Heart left ventricle (tissue), 16 donors: ENCODE data around the gene LGALS16. TPM values are rescaled to one million over a fixed set of nuclear protein-coding genes. Genes with fewer than 3 reads are reported as not detected.
"Not testable (repeated sequence)": the region's sequence is repeated elsewhere in the genome, so short reads cannot be mapped to it uniquely, and the experiment has no call there.

Experiments
- ATAC-seq, 4 donors: fragments of 200-7000 bp; cut with Tn5 transposase; one replicate each; pipeline ENCODE4 v1.9.1; 2020 to 2022; ENCODE audit warnings: moderate library complexity in 4 of 4, mild to moderate bottlenecking in 3 of 4, moderate number of reproducible peaks in 1 of 4
- DNase-seq, 5 donors: peaks; one replicate each; pipeline ENCODE4 v3.0.0-alpha.2; 2020
- H3K27ac ChIP-seq, 12 donors: fragments of 200-600 bp; sonication (generic) in 4 of 12; one replicate each; pipeline versions ENCODE4 v1.5.0 to v1.8.0; 2016 to 2022; ENCODE audit warnings: mild to moderate bottlenecking in 2 of 12
- H3K27me3 ChIP-seq, 9 donors: fragments of 200-600 bp; sonication (generic) in 2 of 9; one replicate each; pipeline versions ENCODE4 v1.5.1 to v1.8.0; 2016 to 2022; ENCODE audit warnings: mild to moderate bottlenecking in 3 of 9
- H3K36me3 ChIP-seq, 9 donors: fragments of 200-600 bp; sonication (generic) in 2 of 9; one replicate each; pipeline versions ENCODE4 v1.5.0 to v1.8.0; 2018 to 2022; ENCODE audit warnings: mild to moderate bottlenecking in 2 of 9
- H3K4me1 ChIP-seq, 12 donors: fragments of 200-600 bp; sonication (generic) in 4 of 12; one replicate each; pipeline versions ENCODE4 v1.5.0 to v1.8.0; 2016 to 2022; ENCODE audit warnings: mild to moderate bottlenecking in 3 of 12
- H3K4me3 ChIP-seq, 12 donors: fragments of 200-600 bp; sonication (generic) in 4 of 12; one replicate each; pipeline versions ENCODE4 v1.5.0 to v1.8.0; 2017 to 2022; ENCODE audit warnings: mild to moderate bottlenecking in 9 of 12, moderate library complexity in 4 of 12
- H3K9me3 ChIP-seq, 12 donors: fragments of 200-600 bp; sonication (generic) in 4 of 12; one replicate each; pipeline versions ENCODE4 v1.5.0 to v1.8.0; 2016 to 2022; ENCODE audit warnings: mild to moderate bottlenecking in 1 of 12
- POLR2A ChIP-seq, 2 donors: fragments of 450-650 bp; IDR thresholded peaks; one replicate each; pipeline ENCODE4 v1.6.1; 2017; ENCODE audit warnings: antibody characterized with exemption in 2 of 2, mild to moderate bottlenecking in 2 of 2, moderate library complexity in 2 of 2
- WGBS, 4 donors: extraction: QIAGEN DNeasy Blood & Tissue Kit in 2 of 4; methylation state at CpG; one replicate each; pipeline versions ENCODE4 v1.1.5 to v1.1.7; 2013 to 2018; 5-methylcytosine and 5-hydroxymethylcytosine counted together
- intact Hi-C, 10 donors: fragments of 100-400 bp; cut with DNase I; formaldehyde crosslinking; loops; one replicate each; pipeline versions ENCODE4 v1.11.1 to v1.14.2; 2022
- polyA plus RNA-seq, 2 donors: library from polyadenylated mRNA; stranded (reverse); fragments of 200-250 nt; gene quantifications; one replicate each; pipeline ENCODE4 v1.2.3, GENCODE V29; 2013
- total RNA-seq, 9 donors: library from RNA; depleted of rRNA in 2 of 9; stranded (reverse); fragments of >200 nt in 2 of 9; fragmentation: NEBNext Ultra II Directional in 3 of 9; extraction: Animal tissue kit (Norgen Biotek cat#: 25700) in 3 of 9; gene quantifications; one replicate each; pipeline versions ENCODE4 v1.1.0 to v1.2.4, GENCODE V29; 2016 to 2023
- TF ChIP-seq, protein P1 (sequence below), 12 donors: fragments of 200-600 bp; sonication (generic) in 4 of 12; IDR thresholded peaks; one replicate each; pipeline versions ENCODE4 v1.5.0 to v1.8.0; 2018 to 2022; ENCODE audit warnings: antibody characterized with exemption in 12 of 12, mild to moderate bottlenecking in 5 of 12
- donor health status: ischemic (EF 13 %, LVEDD 7.1; RV severe dilation, severe dysfunction).
- donor health status: healthy with polysubstance abuse.
- donor health status: DM: no; HTN: yes; CAD: no.
- donor health status: DM: no; HTN: no; CAD: no.
- donor health status: ischemic (EF 25% LVEDD 6.9; RV normal size, moderate dysfunction).
- donor health status: ischemic (EF 25% LVEDD 5.7; RV mildly dilated, moderate dysfunction).
- donor health status: healthy.
- donor health status: DM: yes; HTN: yes; CAD: no.
- donor health status: ischemic (EF 35%, LVEDD 5.7; RV mildly dilated, moderate dysfunction).
- donor health status: nonischemic (EF 11% LVEDD 7.7; RV severe dilation, severe dysfunction).
- donor health status: DM: yes; HTN: yes; CAD: no.
- donor health status: PGD.
- donor health status: ischemic (EF 29% LVEDD 5.4; RV normal size, mild dysfunction).
- donor health status: nonischemic (EF 23%, LVEDD 6.1; RV moderate dilation, normal function).

The LGALS16 gene
- total and polyA plus RNA-seq, 11 donors, result not detected

DNA sequence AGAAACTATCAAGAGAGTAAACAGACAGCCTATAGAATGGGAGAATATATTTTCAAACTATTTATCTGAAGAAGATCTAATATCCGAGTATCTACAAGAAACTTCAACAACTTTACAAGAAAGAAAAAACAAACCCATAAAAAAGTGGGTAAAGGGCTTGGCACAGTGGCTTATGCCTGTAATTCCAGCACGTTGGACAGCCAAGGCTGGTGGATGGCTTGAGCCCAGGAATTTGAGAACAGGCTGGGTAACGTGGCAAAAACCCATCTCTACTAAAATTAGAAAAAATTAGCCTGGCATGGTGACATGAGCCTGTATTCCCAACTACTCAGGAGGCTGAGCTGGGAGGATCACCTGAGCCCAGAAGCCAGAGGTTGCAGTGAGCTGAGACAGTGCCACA lies 7.8 kb upstream of the LGALS16 start:
- no peaks in the 10 kb centered on the region for H3K36me3 ChIP-seq
- no peak overlapping the region for H3K27ac ChIP-seq
- H3K9me3 ChIP-seq, result no peaks in the 10 kb centered on the region
- no peaks in the 10 kb centered on the region for H3K4me1 ChIP-seq
- no peak for ATAC-seq
- WGBS, 4 donors, result 35 to 42% (median 39%) methylated on average over 3 of the region's 3 CpGs
- DNase-seq, result no peak
- no peak overlapping the region for H3K4me3 ChIP-seq
- H3K27me3 ChIP-seq, result peaks cover 0 to 11% (median 0%) of the 10 kb centered on the region in 9 donors
- TF ChIP-seq, protein P1, sequence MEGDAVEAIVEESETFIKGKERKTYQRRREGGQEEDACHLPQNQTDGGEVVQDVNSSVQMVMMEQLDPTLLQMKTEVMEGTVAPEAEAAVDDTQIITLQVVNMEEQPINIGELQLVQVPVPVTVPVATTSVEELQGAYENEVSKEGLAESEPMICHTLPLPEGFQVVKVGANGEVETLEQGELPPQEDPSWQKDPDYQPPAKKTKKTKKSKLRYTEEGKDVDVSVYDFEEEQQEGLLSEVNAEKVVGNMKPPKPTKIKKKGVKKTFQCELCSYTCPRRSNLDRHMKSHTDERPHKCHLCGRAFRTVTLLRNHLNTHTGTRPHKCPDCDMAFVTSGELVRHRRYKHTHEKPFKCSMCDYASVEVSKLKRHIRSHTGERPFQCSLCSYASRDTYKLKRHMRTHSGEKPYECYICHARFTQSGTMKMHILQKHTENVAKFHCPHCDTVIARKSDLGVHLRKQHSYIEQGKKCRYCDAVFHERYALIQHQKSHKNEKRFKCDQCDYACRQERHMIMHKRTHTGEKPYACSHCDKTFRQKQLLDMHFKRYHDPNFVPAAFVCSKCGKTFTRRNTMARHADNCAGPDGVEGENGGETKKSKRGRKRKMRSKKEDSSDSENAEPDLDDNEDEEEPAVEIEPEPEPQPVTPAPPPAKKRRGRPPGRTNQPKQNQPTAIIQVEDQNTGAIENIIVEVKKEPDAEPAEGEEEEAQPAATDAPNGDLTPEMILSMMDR (IDR thresholded peaks at IDR 0.05), result no peak
- no peak for TF ChIP-seq POLR2A (IDR thresholded peaks at IDR 0.05)
- intact Hi-C loops, result no loop called here

DNA sequence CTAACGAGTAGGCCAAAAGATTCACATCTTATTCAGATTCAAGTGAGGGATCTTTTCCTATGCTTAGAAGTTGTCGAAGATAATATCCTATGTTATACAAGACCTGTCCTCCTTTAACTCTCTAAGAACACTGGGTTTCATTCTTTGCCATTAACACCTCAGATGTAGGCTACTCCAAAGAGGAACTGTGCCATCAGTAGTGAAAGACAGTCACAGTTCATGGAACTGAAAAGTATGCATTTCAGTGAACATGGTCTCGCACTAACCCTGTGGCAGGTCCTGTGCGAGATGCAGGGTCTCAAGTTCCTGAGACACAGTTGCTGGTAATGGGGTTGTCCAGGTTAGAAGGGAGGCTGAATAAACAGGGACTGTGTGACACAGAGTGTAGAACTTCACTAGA lies 4.1 kb downstream of the LGALS16 start:
- ATAC-seq, result no peak
- H3K4me1 ChIP-seq, result no peaks in the 10 kb centered on the region
- H3K9me3 ChIP-seq, result no peaks in the 10 kb centered on the region
- H3K4me3 ChIP-seq, result no peak overlapping the region
- peaks cover 0 to 22% (median 0%) of the 10 kb centered on the region in 9 donors for H3K27me3 ChIP-seq
- no peak for TF ChIP-seq POLR2A (IDR thresholded peaks at IDR 0.05)
- TF ChIP-seq, protein P1 (IDR thresholded peaks at IDR 0.05), result no peak
- DNase-seq, result no peak
- WGBS, 4 donors, result 66 to 76% (median 71%) methylated on average over 4 of the region's 4 CpGs
- H3K27ac ChIP-seq, result no peak overlapping the region
- intact Hi-C loops, result no loop called here
- no peaks in the 10 kb centered on the region for H3K36me3 ChIP-seq

DNA sequence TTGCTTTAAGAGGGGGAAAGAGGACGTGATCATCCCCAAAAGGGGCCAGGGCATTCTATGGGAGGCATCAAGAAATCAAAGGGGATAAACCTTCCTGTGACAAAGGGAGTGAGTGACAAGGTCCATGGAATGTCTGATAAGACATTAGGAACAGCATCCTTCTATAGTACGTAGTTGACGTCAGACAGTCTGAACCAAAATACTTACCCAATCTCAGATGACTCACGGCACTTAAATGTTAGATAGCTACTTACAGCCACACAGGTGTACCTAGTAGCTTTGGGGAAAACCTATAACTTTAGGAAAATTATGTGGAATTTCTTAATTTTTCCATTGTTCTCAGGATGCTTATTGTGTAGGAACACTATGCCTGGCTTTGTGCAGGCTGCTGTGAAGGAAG lies 4.9 kb downstream of the LGALS16 start:
- ATAC-seq (no peak), DNase-seq (no peak)
- peaks cover 0 to 22% (median 0%) of the 10 kb centered on the region in 9 donors for H3K27me3 ChIP-seq
- intact Hi-C loops, result no loop called here
- H3K27ac ChIP-seq, result no peak overlapping the region
- no peaks in the 10 kb centered on the region for H3K9me3 ChIP-seq
- TF ChIP-seq, protein P1 (IDR thresholded peaks at IDR 0.05), result no peak
- TF ChIP-seq POLR2A (IDR thresholded peaks at IDR 0.05), result no peak
- H3K4me1 ChIP-seq, result no peaks in the 10 kb centered on the region
- H3K36me3 ChIP-seq, result no peaks in the 10 kb centered on the region
- H3K4me3 ChIP-seq, result no peak overlapping the region
- WGBS, 4 donors, result 58 to 76% (median 71%) methylated on average over 4 of the region's 4 CpGs

DNA sequence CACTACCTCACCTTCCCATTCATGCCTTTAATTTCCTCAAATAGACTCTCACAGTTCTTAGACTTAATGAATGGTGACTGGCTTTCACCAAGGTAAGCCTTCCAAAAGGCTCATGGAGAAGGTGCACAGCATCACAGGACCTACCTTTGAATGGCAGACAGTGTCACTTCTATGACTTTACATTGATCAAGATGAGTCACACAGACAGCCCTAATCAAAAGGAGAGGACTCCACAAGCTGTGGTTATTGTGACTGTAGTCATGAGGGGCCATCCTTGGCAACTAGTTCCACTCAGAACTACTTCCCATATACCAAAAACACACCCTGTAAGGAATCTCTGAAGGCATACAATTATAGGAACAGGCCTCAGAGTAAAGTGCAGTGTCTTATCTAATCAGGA lies 5.9 kb downstream of the LGALS16 start:
- ATAC-seq (no peak), DNase-seq (no peak)
- intact Hi-C loops, result no loop called here
- Histone ChIP-seq H3K27ac (no peak overlapping the region), H3K27me3 (peaks cover 0 to 22% (median 0%) of the 10 kb centered on the region in 9 donors), H3K36me3 (no peaks in the 10 kb centered on the region), H3K4me1 (no peaks in the 10 kb centered on the region), H3K4me3 (no peak overlapping the region), H3K9me3 (no peaks in the 10 kb centered on the region)
- no peak for TF ChIP-seq POLR2A (IDR thresholded peaks at IDR 0.05)
- TF ChIP-seq, protein P1 (IDR thresholded peaks at IDR 0.05), result no peak

DNA sequence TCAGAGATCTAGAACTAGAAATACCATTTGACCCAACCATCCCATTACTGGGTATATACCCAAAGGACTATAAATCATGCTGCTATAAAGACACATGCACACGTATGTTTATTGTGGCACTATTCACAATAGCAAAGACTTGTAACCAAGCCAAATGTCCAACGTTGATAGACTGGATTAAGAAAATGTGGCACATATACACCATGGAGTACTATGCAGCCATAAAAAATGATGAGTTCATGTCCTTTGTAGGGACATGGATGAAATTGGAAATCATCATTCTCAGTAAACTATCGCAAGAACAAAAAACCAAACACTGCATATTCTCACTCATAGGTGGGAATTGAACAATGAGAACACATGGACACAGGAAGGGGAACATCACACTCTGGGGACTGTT lies 14.1 kb downstream of the LGALS16 start:
- not testable (repeated sequence) for H3K36me3 ChIP-seq, H3K27me3 ChIP-seq, H3K4me3 ChIP-seq, H3K27ac ChIP-seq, H3K4me1 ChIP-seq, ATAC-seq, H3K9me3 ChIP-seq, DNase-seq
- WGBS, 4 donors, result 75 to 80% (median 78%) methylated on average over 2 to 3 of the region's 3 CpGs
- intact Hi-C loops, result loop anchor here in 8 of 10 donors (2.0 to 5.0 kb wide), 5 partner anchors 113 to 548 kb away; no protein-coding TSS in a partner anchor
